Panc1 (cell line): Measurements from ENCODE around the gene SERPINA9. TPM values are rescaled to one million over a fixed set of nuclear protein-coding genes. Genes with fewer than 3 reads are reported as not detected.

Experiments used
- ATAC-seq: fragments of 200-7000 bp; cut with Tn5 transposase; 2 replicates; pipeline ENCODE4 v1.9.1; 2020; ENCODE audit warnings: mild to moderate bottlenecking, moderate library complexity
- BruUV-seq: library from RNA; stranded (reverse); fragments of 400-500 nt; replicated peaks from 2 replicates; lab custom pipeline; 2021; lab: Mats Ljungman, UMichigan
- CTCF ChIA-PET: fragments of 300-600 bp; sonication (Branson Sonifier 250); formaldehyde crosslinking; loops from one replicate; lab custom pipeline; 2022; ENCODE audit warnings: antibody characterized with exemption; lab: Charles Lee
- POLR2A ChIA-PET: fragments of 300-600 bp; sonication (Branson Sonifier 250); formaldehyde crosslinking; loops from one replicate; lab custom pipeline; 2022; ENCODE audit warnings: antibody characterized with exemption; lab: Charles Lee
- DNase-seq: peaks from one replicate; pipeline ENCODE4 v3.0.0-alpha.2; 2010; ENCODE audit warnings: low read depth, low spot score
- H3K27ac ChIP-seq: 2 replicates; pipeline ENCODE4 v1.5.1; 2011; ENCODE audit warnings: mild to moderate bottlenecking, low read length, inconsistent platforms
- H3K27me3 ChIP-seq: fragments of 200-500 bp; sonication (Bioruptor generic); 2 replicates; pipeline ENCODE4 v1.6.0; 2014; ENCODE audit warnings: low read length, inconsistent platforms; ENCODE audit not compliant: control insufficient read depth, insufficient read depth
- H3K36me3 ChIP-seq: fragments of 200-500 bp; sonication (Bioruptor generic); 2 replicates; pipeline ENCODE4 v1.5.1; 2014; ENCODE audit warnings: inconsistent platforms, mild to moderate bottlenecking, low read length, moderate library complexity; ENCODE audit not compliant: control insufficient read depth, insufficient read depth
- H3K4me1 ChIP-seq: 2 replicates; pipeline ENCODE4 v1.5.1; 2011; ENCODE audit warnings: inconsistent platforms, mild to moderate bottlenecking, low read length, moderate library complexity; ENCODE audit not compliant: control insufficient read depth, insufficient read depth
- H3K4me3 ChIP-seq, 2 experiments: 2 replicates each; pipeline ENCODE4 v1.5.1; 2011 to 2012; ENCODE audit warnings: low read depth in 2 of 2, low read length in 2 of 2, mild to moderate bottlenecking in 2 of 2, inconsistent platforms in 1 of 2, moderate library complexity in 1 of 2
- H3K9me3 ChIP-seq: fragments of 200-500 bp; sonication (Bioruptor generic); 2 replicates; pipeline ENCODE4 v1.5.1; 2014; ENCODE audit warnings: low read depth, mild to moderate bottlenecking, inconsistent platforms, low read length, moderate library complexity; ENCODE audit not compliant: control insufficient read depth, insufficient read depth
- CTCF ChIP-seq: fragments of 450-650 bp; IDR thresholded peaks from 2 replicates; pipeline ENCODE4 v1.5.1; 2017; ENCODE audit warnings: mild to moderate bottlenecking
- POLR2AphosphoS5 ChIP-seq: IDR thresholded peaks from 2 replicates; pipeline ENCODE4 v1.6.1; 2012; ENCODE audit warnings: mild to moderate bottlenecking, low read depth, low read length, moderate library complexity
- REST ChIP-seq, 2 experiments: IDR thresholded peaks; 2 replicates each; pipeline ENCODE4 v1.6.1; 2011 to 2012; ENCODE audit warnings: low read depth in 2 of 2, control low read depth in 1 of 2, low read length in 1 of 2, mild to moderate bottlenecking in 1 of 2, moderate library complexity in 1 of 2; ENCODE audit not compliant: insufficient read depth in 1 of 2
- SIN3A ChIP-seq: IDR thresholded peaks from 2 replicates; pipeline ENCODE4 v1.6.1; 2012; ENCODE audit warnings: low read depth, mild to moderate bottlenecking, low read length, moderate library complexity, borderline replicate concordance; ENCODE audit not compliant: insufficient read depth
- TCF7L2 ChIP-seq: IDR thresholded peaks from 2 replicates; pipeline ENCODE4 v1.6.1; 2011; ENCODE audit warnings: mild to moderate bottlenecking, low read depth, low read length, inconsistent platforms
- in situ Hi-C: cut with HindIII; loops from 2 replicates; pipeline ENCODE4 v1.10.0; 2016; ENCODE audit warnings: low sequenced_read_pairs, low pct_unique_long_range_greater_than_20kb
- intact Hi-C: fragments of 100-400 bp; cut with micrococcal nuclease; formaldehyde crosslinking; loops from one replicate; pipeline ENCODE4 v1.10.0; 2022; ENCODE audit not compliant: unreplicated experiment
- total RNA-seq: library from RNA; stranded (reverse); gene quantifications from one replicate; pipeline ENCODE4 v1.2.1, GENCODE V29; 2021; ENCODE audit not compliant: unreplicated experiment

The SERPINA9 gene
- total RNA-seq, 1 experiment from 2014 or later = not detected

- no peaks in the 10 kb centered on the region for H3K9me3 ChIP-seq
- no TSS peak for BruUV-seq
- TF ChIP-seq CTCF (no peak), TCF7L2 (no peak), POLR2AphosphoS5 (no peak), SIN3A (no peak), REST (IDR thresholded peaks at IDR 0.05; ENCODE audit: insufficient read depth in 1 of 2, low read depth in 2 of 2, low read length in 1 of 2) (no peak)
- H3K36me3 ChIP-seq = no peaks in the 10 kb centered on the region
- intact Hi-C loops (no loop called here), in situ Hi-C loops (no loop called here)
- ChIA-PET POLR2A (no interaction called here), CTCF (no interaction called here)
- no peak for DNase-seq
- H3K4me3 ChIP-seq = no peak overlapping the region
- H3K27me3 ChIP-seq = no peaks in the 10 kb centered on the region
- H3K4me1 ChIP-seq = no peaks in the 10 kb centered on the region
- no peak overlapping the region for H3K27ac ChIP-seq
- no peak for ATAC-seq
Measured at GRCh38 chr14:94500264-94500663, 24.3 kb upstream of the SERPINA9 start.

- TF ChIP-seq POLR2AphosphoS5 (no peak), REST (IDR thresholded peaks at IDR 0.05; ENCODE audit: insufficient read depth in 1 of 2, low read depth in 2 of 2, low read length in 1 of 2) (no peak), SIN3A (no peak)
- ChIA-PET CTCF (no interaction called here), POLR2A (no interaction called here)
- H3K4me1 ChIP-seq = no peaks in the 10 kb centered on the region
- ATAC-seq (no peak), DNase-seq (no peak)
- H3K36me3 ChIP-seq = no peaks in the 10 kb centered on the region
- intact Hi-C loops (no loop called here), in situ Hi-C loops (no loop called here)
- H3K9me3 ChIP-seq = no peaks in the 10 kb centered on the region
- no peak overlapping the region for H3K27ac ChIP-seq
- no peaks in the 10 kb centered on the region for H3K27me3 ChIP-seq
- no peak overlapping the region for H3K4me3 ChIP-seq
- BruUV-seq = no TSS peak
Measured at GRCh38 chr14:94499673-94500072, 23.7 kb upstream of the SERPINA9 start.
